Measurements from ENCODE around the gene BTD. TPM values are rescaled to one million over a fixed set of nuclear protein-coding genes. Genes with fewer than 3 reads are reported as not detected.

The BTD gene
- polyA plus RNA-seq, 1 donor (not counting 4 experiments of a cell fraction or from before 2014, with no cell fraction given) = 12.0 TPM

- H3K9ac ChIP-seq (ENCODE audit: control insufficient read depth, extremely low read depth, insufficient read depth, low read length) = no peak overlapping the region
- no peak overlapping the region for H3K4me2 ChIP-seq (ENCODE audit: control insufficient read depth, extremely low read depth, insufficient read depth, low read depth, low read length)
- H3K27ac ChIP-seq (ENCODE audit: control insufficient read depth, insufficient read depth, low read length) = no peak overlapping the region
- TF ChIP-seq CTCF (optimal IDR thresholded peaks at IDR 0.05 in 1 of 3, IDR thresholded peaks at IDR 0.05 in 1 of 3, conservative IDR thresholded peaks at IDR 0.05 in 1 of 3; ENCODE audit: extremely low read depth in 1 of 3, insufficient read depth in 2 of 3, low read length in 3 of 3) = no peak
- TF ChIP-seq EZH2 (IDR thresholded peaks at IDR 0.05; ENCODE audit: low read length) = no peak
- FAIRE-seq (no peak), DNase-seq (ENCODE audit: low read depth, low spot score) (no peak)
- H3K79me2 ChIP-seq (ENCODE audit: control insufficient read depth, insufficient read depth, low read length) = no peaks in the 10 kb centered on the region
- H4K20me1 ChIP-seq (ENCODE audit: control insufficient read depth, extremely low read depth, insufficient read depth, low read length) = no peaks in the 10 kb centered on the region
- H3K4me1 ChIP-seq (ENCODE audit: control insufficient read depth, extremely low read depth, insufficient read depth, low read length) = peaks cover 4% of the 10 kb centered on the region
- peaks cover 0 to 7% of the 10 kb centered on the region in 2 experiments for H3K36me3 ChIP-seq (ENCODE audit: control insufficient read depth in 2 of 2, extremely low read depth in 1 of 2, insufficient read depth in 2 of 2, low read length in 2 of 2)
- no peaks in the 10 kb centered on the region for H3K9me1 ChIP-seq (ENCODE audit: control insufficient read depth, extremely low read depth, insufficient read depth, low read length)
- no peaks in the 10 kb centered on the region for H3K27me3 ChIP-seq (ENCODE audit: control insufficient read depth, extremely low read depth, insufficient read depth, low read length)
- dilution Hi-C loops (cut with MboI; ENCODE audit: extremely low pct_ligation_motif_present, low sequenced_read_pairs) = no loop called here
- H3K4me3 ChIP-seq (ENCODE audit: control insufficient read depth in 2 of 3, extremely low read depth in 1 of 3, insufficient read depth in 2 of 3, low read depth in 1 of 3, low read length in 3 of 3) = no peak overlapping the region
- no peak overlapping the region for H2AFZ ChIP-seq (ENCODE audit: control insufficient read depth, low read length)
- no peaks in the 10 kb centered on the region for H3K9me3 ChIP-seq (ENCODE audit: control insufficient read depth, low read depth, low read length)
Observed at GRCh38 chr3:15553749-15554148, 47.8 kb upstream of the BTD start.

GRCh38 chr3:15556512-15556911 lies 45.0 kb upstream of the BTD start:
- no peak for FAIRE-seq
- no peaks in the 10 kb centered on the region for H3K27me3 ChIP-seq (ENCODE audit: control insufficient read depth, extremely low read depth, insufficient read depth, low read length)
- dilution Hi-C loops (cut with MboI; ENCODE audit: extremely low pct_ligation_motif_present, low sequenced_read_pairs) = no loop called here
- no peak overlapping the region for H2AFZ ChIP-seq (ENCODE audit: control insufficient read depth, low read length)
- no peak overlapping the region for H3K4me2 ChIP-seq (ENCODE audit: control insufficient read depth, extremely low read depth, insufficient read depth, low read depth, low read length)
- no peak overlapping the region for H3K9ac ChIP-seq (ENCODE audit: control insufficient read depth, extremely low read depth, insufficient read depth, low read length)
- no peak overlapping the region for H3K27ac ChIP-seq (ENCODE audit: control insufficient read depth, insufficient read depth, low read length)
- no peak overlapping the region for H3K4me3 ChIP-seq (ENCODE audit: control insufficient read depth in 2 of 3, extremely low read depth in 1 of 3, insufficient read depth in 2 of 3, low read depth in 1 of 3, low read length in 3 of 3)
- H3K36me3 ChIP-seq (ENCODE audit: control insufficient read depth in 2 of 2, extremely low read depth in 1 of 2, insufficient read depth in 2 of 2, low read length in 2 of 2) = peaks cover 0 to 6% of the 10 kb centered on the region in 2 experiments
- TF ChIP-seq EZH2 (IDR thresholded peaks at IDR 0.05; ENCODE audit: low read length) = no peak
- TF ChIP-seq CTCF (optimal IDR thresholded peaks at IDR 0.05 in 1 of 3, IDR thresholded peaks at IDR 0.05 in 1 of 3, conservative IDR thresholded peaks at IDR 0.05 in 1 of 3; ENCODE audit: extremely low read depth in 1 of 3, insufficient read depth in 2 of 3, low read length in 3 of 3) = no peak
- H4K20me1 ChIP-seq (ENCODE audit: control insufficient read depth, extremely low read depth, insufficient read depth, low read length) = no peaks in the 10 kb centered on the region
- H3K9me1 ChIP-seq (ENCODE audit: control insufficient read depth, extremely low read depth, insufficient read depth, low read length) = no peaks in the 10 kb centered on the region
- H3K79me2 ChIP-seq (ENCODE audit: control insufficient read depth, insufficient read depth, low read length) = no peaks in the 10 kb centered on the region
- H3K4me1 ChIP-seq (ENCODE audit: control insufficient read depth, extremely low read depth, insufficient read depth, low read length) = peaks cover 4% of the 10 kb centered on the region
- no peak for DNase-seq (ENCODE audit: low read depth, low spot score)
- no peaks in the 10 kb centered on the region for H3K9me3 ChIP-seq (ENCODE audit: control insufficient read depth, low read depth, low read length)
